Suprapubic skin (tissue), 4 donors: Measurements from ENCODE around the gene PADI6. TPM values are rescaled to one million over a fixed set of nuclear protein-coding genes. Genes with fewer than 3 reads are reported as not detected.

ENCODE experiments used
- DNase-seq, 2 donors: peaks; one replicate each; pipeline ENCODE4 v3.0.0-alpha.2; 2019; ENCODE audit warnings: low spot score in 2 of 2
- H3K27ac ChIP-seq: fragments of 200-600 bp; sonication (generic); one replicate; pipeline ENCODE4 v1.5.1; 2019
- H3K27me3 ChIP-seq: fragments of 200-600 bp; sonication (generic); one replicate; pipeline ENCODE4 v1.5.1; 2019
- H3K36me3 ChIP-seq: fragments of 200-600 bp; sonication (generic); one replicate; pipeline ENCODE4 v1.5.1; 2019
- H3K4me1 ChIP-seq: fragments of 200-600 bp; sonication (generic); one replicate; pipeline ENCODE4 v1.5.1; 2019
- H3K4me3 ChIP-seq: fragments of 200-600 bp; sonication (generic); one replicate; pipeline ENCODE4 v1.5.1; 2019; ENCODE audit warnings: mild to moderate bottlenecking
- H3K9me3 ChIP-seq: fragments of 200-600 bp; sonication (generic); one replicate; pipeline ENCODE4 v1.5.1; 2019
- EP300 ChIP-seq: sonication (generic); formaldehyde crosslinking; IDR thresholded peaks from one replicate; pipeline ENCODE4 v1.6.1; 2017; ENCODE audit warnings: antibody characterized with exemption
- POLR2A ChIP-seq, 2 donors: fragments of 450-650 bp; IDR thresholded peaks; one replicate each; pipeline ENCODE4 v1.6.1; 2017; ENCODE audit warnings: antibody characterized with exemption in 2 of 2, mild to moderate bottlenecking in 2 of 2, moderate library complexity in 2 of 2
- POLR2AphosphoS5 ChIP-seq, 3 donors: sonication (generic); formaldehyde crosslinking; IDR thresholded peaks; one replicate each; pipeline ENCODE4 v1.6.1; 2017; ENCODE audit warnings: antibody characterized with exemption in 3 of 3
- WGBS: methylation state at CpG from one replicate; pipeline ENCODE4 v1.1.5; 2018; 5-methylcytosine and 5-hydroxymethylcytosine counted together
- total RNA-seq, 4 donors: library from RNA; depleted of rRNA; stranded (reverse); fragments of >200 nt; gene quantifications; one replicate each; pipeline ENCODE4 v1.1.0, GENCODE V29; 2016
- TF ChIP-seq, protein P1 (sequence below), 2 donors: fragments of 200-600 bp in 1 of 2; fragments of 450-650 bp in 1 of 2; sonication (generic) in 1 of 2; IDR thresholded peaks; one replicate each; pipeline ENCODE4 v1.5.1; 2016 to 2019; ENCODE audit warnings: antibody characterized with exemption in 2 of 2, mild to moderate bottlenecking in 1 of 2, moderate library complexity in 1 of 2

PADI6 gene
- total RNA-seq, 4 donors from 2014 or later: not detected

DNA sequence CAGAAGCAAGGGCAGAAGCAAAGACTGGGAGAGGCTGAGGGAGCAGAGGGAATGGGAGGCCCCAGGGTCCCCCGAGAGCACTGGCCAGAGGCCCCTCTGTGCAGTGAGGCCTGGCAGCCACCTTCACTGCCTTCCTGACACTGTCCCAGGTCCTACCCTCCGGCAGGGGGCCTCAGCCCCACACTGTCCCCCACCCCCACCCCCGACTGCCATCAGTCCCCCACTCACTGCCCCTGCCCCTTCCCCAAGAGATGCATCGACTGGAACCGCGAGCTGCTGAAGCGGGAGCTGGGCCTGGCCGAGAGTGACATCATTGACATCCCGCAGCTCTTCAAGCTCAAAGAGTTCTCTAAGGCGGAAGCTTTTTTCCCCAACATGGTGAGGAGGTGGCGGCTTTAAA is 13.0 kb upstream of the PADI6 start:
- Histone ChIP-seq H3K27ac (no peak overlapping the region), H3K36me3 (no peaks in the 10 kb centered on the region)
- 52% methylated on average over 5 of the region's 11 CpGs for WGBS

DNA sequence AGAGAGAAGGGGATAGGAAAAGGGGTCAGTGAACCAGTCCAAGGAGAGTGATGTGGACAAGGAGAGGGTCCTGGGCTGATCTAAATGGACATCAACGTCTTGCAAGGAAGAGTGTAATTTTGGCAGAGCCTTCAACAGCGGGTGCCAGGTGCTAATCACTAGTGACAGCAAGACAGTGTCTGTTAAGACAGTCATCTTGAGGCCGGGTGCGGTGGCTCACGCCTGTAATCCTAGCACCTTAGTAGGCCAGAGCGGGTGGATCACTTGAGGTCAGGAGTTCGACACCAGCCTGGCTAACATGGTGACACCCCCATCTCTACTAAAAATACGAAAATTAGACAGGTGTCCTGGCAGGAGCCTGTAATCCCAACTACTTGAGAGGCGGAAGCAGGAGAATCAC is 12.2 kb upstream of the PADI6 start:
- peaks cover 18% of the 10 kb centered on the region for H3K27me3 ChIP-seq
- H3K4me3 ChIP-seq: no peak overlapping the region
- DNase-seq: no peak
- H3K9me3 ChIP-seq: no peaks in the 10 kb centered on the region
- H3K36me3 ChIP-seq: no peaks in the 10 kb centered on the region
- no peak overlapping the region for H3K27ac ChIP-seq
- TF ChIP-seq POLR2AphosphoS5 (IDR thresholded peaks at IDR 0.05) (no peak), EP300 (no peak), POLR2A (IDR thresholded peaks at IDR 0.05) (no peak)
- TF ChIP-seq, protein P1, sequence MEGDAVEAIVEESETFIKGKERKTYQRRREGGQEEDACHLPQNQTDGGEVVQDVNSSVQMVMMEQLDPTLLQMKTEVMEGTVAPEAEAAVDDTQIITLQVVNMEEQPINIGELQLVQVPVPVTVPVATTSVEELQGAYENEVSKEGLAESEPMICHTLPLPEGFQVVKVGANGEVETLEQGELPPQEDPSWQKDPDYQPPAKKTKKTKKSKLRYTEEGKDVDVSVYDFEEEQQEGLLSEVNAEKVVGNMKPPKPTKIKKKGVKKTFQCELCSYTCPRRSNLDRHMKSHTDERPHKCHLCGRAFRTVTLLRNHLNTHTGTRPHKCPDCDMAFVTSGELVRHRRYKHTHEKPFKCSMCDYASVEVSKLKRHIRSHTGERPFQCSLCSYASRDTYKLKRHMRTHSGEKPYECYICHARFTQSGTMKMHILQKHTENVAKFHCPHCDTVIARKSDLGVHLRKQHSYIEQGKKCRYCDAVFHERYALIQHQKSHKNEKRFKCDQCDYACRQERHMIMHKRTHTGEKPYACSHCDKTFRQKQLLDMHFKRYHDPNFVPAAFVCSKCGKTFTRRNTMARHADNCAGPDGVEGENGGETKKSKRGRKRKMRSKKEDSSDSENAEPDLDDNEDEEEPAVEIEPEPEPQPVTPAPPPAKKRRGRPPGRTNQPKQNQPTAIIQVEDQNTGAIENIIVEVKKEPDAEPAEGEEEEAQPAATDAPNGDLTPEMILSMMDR (IDR thresholded peaks at IDR 0.05): no peak
- 83% methylated on average over 9 of the region's 9 CpGs for WGBS
- H3K4me1 ChIP-seq: no peaks in the 10 kb centered on the region

More for the DNA sequence above, 13.0 kb upstream of the PADI6 start:
- H3K4me3 ChIP-seq: no peak overlapping the region
- DNase-seq: no peak
- H3K4me1 ChIP-seq: no peaks in the 10 kb centered on the region
- no peaks in the 10 kb centered on the region for H3K9me3 ChIP-seq
- TF ChIP-seq POLR2AphosphoS5 (IDR thresholded peaks at IDR 0.05): no peak
- TF ChIP-seq EP300: no peak
- TF ChIP-seq POLR2A (IDR thresholded peaks at IDR 0.05): no peak
- TF ChIP-seq, protein P1 (IDR thresholded peaks at IDR 0.05): no peak
- peaks cover 18% of the 10 kb centered on the region for H3K27me3 ChIP-seq

DNA sequence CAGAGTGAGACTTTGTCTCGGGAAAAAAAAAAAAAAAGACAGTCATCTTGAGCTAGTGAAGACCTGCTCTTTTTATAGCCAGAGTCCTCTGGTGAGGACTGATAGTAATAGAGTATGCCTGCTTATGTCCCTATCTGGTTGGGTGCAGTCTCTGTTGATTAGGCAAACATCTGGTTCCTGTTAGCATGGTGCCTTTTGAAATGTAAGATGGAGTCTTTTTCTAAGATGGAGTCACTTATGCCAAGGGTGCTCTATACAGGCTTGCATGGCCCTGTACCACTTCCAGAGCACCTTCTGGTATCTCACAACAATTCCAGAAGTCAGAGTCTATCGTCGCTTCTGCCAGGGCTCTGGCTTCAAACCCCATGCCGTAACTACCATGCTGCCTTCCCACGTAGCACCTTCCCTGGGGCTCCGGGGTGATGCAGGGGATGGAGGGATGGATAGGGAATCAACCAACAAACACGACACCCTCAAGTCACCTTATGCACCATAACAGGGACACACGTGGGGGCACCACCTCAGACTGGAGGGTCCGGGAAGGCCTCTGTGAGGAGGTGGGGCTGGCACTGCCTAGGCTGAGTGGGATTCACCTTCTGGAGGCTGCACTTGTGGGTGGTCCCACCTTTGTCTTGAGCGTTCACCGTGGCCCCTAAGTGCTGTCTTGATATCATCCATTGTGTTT is 11.6 kb upstream of the PADI6 start:
- WGBS: 81% methylated on average over 11 of the region's 11 CpGs
- H3K36me3 ChIP-seq: no peaks in the 10 kb centered on the region

DNA sequence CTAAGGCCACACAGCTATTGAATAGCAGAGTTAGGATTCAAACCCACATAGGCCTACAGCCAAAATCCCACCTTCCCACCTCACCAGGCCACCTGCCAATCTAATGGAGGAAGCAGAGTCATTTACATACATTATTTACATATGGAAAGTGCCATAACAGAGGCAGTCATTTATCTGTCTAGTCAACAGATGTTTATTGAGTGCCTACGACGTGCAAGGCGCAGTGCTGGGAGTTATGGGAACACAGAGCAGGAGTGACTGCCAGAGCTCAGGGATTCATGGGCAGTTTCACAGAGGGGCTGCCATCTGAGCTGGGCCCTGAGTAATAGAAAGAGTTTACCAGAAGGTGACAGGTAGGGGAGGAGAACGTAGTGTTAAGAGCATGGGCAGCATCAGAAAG is 10.3 kb upstream of the PADI6 start:
- TF ChIP-seq POLR2AphosphoS5 (IDR thresholded peaks at IDR 0.05) (no peak), EP300 (no peak), POLR2A (IDR thresholded peaks at IDR 0.05) (no peak)
- no peaks in the 10 kb centered on the region for H3K36me3 ChIP-seq
- no peaks in the 10 kb centered on the region for H3K9me3 ChIP-seq
- H3K27me3 ChIP-seq: peaks cover 12% of the 10 kb centered on the region
- H3K27ac ChIP-seq: no peak overlapping the region
- DNase-seq: no peak
- 77% methylated on average over 4 of the region's 4 CpGs for WGBS
- no peak overlapping the region for H3K4me3 ChIP-seq
- no peaks in the 10 kb centered on the region for H3K4me1 ChIP-seq

More for the DNA sequence above, 11.6 kb upstream of the PADI6 start:
- DNase-seq: no peak
- H3K4me1 ChIP-seq: no peaks in the 10 kb centered on the region
- no peak overlapping the region for H3K4me3 ChIP-seq
- no peak overlapping the region for H3K27ac ChIP-seq
- no peaks in the 10 kb centered on the region for H3K9me3 ChIP-seq
- no peak for TF ChIP-seq POLR2AphosphoS5 (IDR thresholded peaks at IDR 0.05)
- TF ChIP-seq POLR2A (IDR thresholded peaks at IDR 0.05): no peak
- H3K27me3 ChIP-seq: peaks cover 18% of the 10 kb centered on the region

DNA sequence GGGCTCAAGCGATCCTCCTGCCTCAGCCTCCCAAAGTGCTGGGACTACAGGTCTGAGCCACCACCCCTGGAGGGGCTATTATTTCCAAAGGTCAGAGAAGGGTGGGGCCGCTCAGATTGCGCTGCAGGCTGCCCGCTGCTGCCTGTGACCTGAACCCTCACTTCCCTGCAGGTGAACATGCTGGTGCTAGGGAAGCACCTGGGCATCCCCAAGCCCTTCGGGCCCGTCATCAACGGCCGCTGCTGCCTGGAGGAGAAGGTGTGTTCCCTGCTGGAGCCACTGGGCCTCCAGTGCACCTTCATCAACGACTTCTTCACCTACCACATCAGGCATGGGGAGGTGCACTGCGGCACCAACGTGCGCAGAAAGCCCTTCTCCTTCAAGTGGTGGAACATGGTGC is 8.6 kb upstream of the PADI6 start:
- WGBS: 84% methylated on average over 10 of the region's 12 CpGs
- no peak overlapping the region for H3K4me3 ChIP-seq

DNA sequence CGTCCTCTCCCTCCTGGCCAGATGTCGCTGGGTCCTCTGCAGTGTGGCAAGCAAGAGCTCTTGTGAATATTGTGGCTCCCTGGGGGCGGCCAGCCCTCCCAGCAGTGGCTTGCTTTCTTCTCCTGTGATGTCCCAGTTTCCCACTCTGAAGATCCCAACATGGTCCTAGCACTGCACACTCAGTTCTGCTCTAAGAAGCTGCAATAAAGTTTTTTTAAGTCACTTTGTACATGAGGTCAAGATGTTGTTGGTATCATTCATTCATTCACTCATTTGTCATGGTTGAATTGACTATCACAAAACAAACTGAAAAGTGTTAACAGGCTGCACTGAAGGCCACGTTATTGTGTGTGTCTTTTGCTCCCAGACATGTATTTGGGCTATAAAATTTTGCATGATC is 8.2 kb upstream of the PADI6 start:
- Histone ChIP-seq H3K27ac (no peak overlapping the region), H3K4me3 (no peak overlapping the region), H3K4me1 (no peaks in the 10 kb centered on the region), H3K27me3 (peaks cover 14% of the 10 kb centered on the region), H3K9me3 (no peaks in the 10 kb centered on the region), H3K36me3 (no peaks in the 10 kb centered on the region)
- WGBS: 81% methylated on average over 4 of the region's 4 CpGs
- no peak for DNase-seq
- TF ChIP-seq EP300: no peak
- TF ChIP-seq POLR2A (IDR thresholded peaks at IDR 0.05): no peak
- TF ChIP-seq, protein P1 (IDR thresholded peaks at IDR 0.05): no peak
- no peak for TF ChIP-seq POLR2AphosphoS5 (IDR thresholded peaks at IDR 0.05)

More for the DNA sequence above, 8.6 kb upstream of the PADI6 start:
- TF ChIP-seq, protein P1 (IDR thresholded peaks at IDR 0.05): no peak
- no peak for TF ChIP-seq POLR2AphosphoS5 (IDR thresholded peaks at IDR 0.05)
- no peak for TF ChIP-seq EP300
- TF ChIP-seq POLR2A (IDR thresholded peaks at IDR 0.05): no peak
- no peak for DNase-seq
- no peaks in the 10 kb centered on the region for H3K36me3 ChIP-seq
- H3K9me3 ChIP-seq: no peaks in the 10 kb centered on the region
- no peaks in the 10 kb centered on the region for H3K4me1 ChIP-seq
- peaks cover 15% of the 10 kb centered on the region for H3K27me3 ChIP-seq
- H3K27ac ChIP-seq: no peak overlapping the region
